ENCODE results near the gene WFS1. TPM values are rescaled to one million over a fixed set of nuclear protein-coding genes. Genes with fewer than 3 reads are reported as not detected.

WFS1 gene
- total and polyA plus RNA-seq, 9 of the 15 experiments (the other 6 are each of a cell fraction or from before 2014, with no cell fraction given): 0.01 to 0.29 (median 0.03) TPM; not detected in 5

- TF ChIP-seq REST (IDR thresholded peaks at IDR 0.05; ENCODE audit: borderline replicate concordance) (no peak), REST (CRISPR knock-in tag; IDR thresholded peaks at IDR 0.05; ENCODE audit: low read depth) (no peak), HNRNPL (IDR thresholded peaks at IDR 0.05; ENCODE audit: low read depth, low read length) (no peak), PHF8 (IDR thresholded peaks at IDR 0.05; ENCODE audit: borderline replicate concordance, low read length) (no peak)
Measured at GRCh38 chr4:6345096-6345830, 75.6 kb downstream of the WFS1 start (continued).

All from K562 (cell line).